Thymus (tissue), 11 donors: ENCODE data around the gene RGS3. TPM values are rescaled to one million over a fixed set of nuclear protein-coding genes. Genes with fewer than 3 reads are reported as not detected.

Experiments
- DNase-seq, 9 donors: peaks; one replicate each; pipeline ENCODE4 v3.0.0-alpha.2; 2013; ENCODE audit warnings: low spot score in 9 of 9, low read depth in 6 of 9, missing footprints in 1 of 9
- H3K27ac ChIP-seq, 2 donors: one replicate each; pipeline ENCODE4 v1.5.1; 2013; ENCODE audit warnings: control low read depth in 1 of 2, low read depth in 1 of 2, low read length in 1 of 2, mild to moderate bottlenecking in 1 of 2, moderate library complexity in 1 of 2
- H3K27me3 ChIP-seq, 2 donors: one replicate each; pipeline ENCODE4 v1.5.1; 2013; ENCODE audit warnings: low read length in 1 of 2; ENCODE audit not compliant: control insufficient read depth in 2 of 2, insufficient read depth in 1 of 2
- H3K36me3 ChIP-seq, 2 donors: one replicate each; pipeline ENCODE4 v1.5.1; 2013; ENCODE audit warnings: low read length in 1 of 2, mild to moderate bottlenecking in 1 of 2, moderate library complexity in 1 of 2; ENCODE audit not compliant: control insufficient read depth in 2 of 2, insufficient read depth in 2 of 2
- H3K4me1 ChIP-seq, 2 donors: one replicate each; pipeline ENCODE4 v1.5.1; 2013; ENCODE audit warnings: low read length in 2 of 2; ENCODE audit not compliant: control insufficient read depth in 2 of 2, insufficient read depth in 2 of 2
- H3K4me3 ChIP-seq, 2 donors: one replicate each; pipeline ENCODE4 v1.5.1; 2013; ENCODE audit warnings: low read length in 2 of 2, control low read depth in 1 of 2, mild to moderate bottlenecking in 1 of 2
- H3K9me3 ChIP-seq, 2 donors: one replicate each; pipeline ENCODE4 v1.5.1; 2013; ENCODE audit warnings: low read length in 1 of 2, mild to moderate bottlenecking in 1 of 2; ENCODE audit not compliant: control insufficient read depth in 2 of 2, insufficient read depth in 1 of 2
- WGBS: extraction: QIAGEN DNeasy Blood & Tissue Kit; methylation state at CpG from one replicate; pipeline ENCODE4 v1.1.7; 2013; 5-methylcytosine and 5-hydroxymethylcytosine counted together
- polyA plus RNA-seq: library from polyadenylated mRNA; stranded (reverse); fragments of 200-250 nt; gene quantifications from one replicate; pipeline ENCODE4 v1.2.3, GENCODE V29; 2013
- total RNA-seq: library from RNA; stranded (reverse); fragments of 120-200 nt; gene quantifications from one replicate; pipeline ENCODE4 v1.2.4, GENCODE V29; 2013
- donor health status: healthy.

RGS3 gene
- total and polyA plus RNA-seq, 2 donors, result 16.5 to 21.4 TPM

DNA sequence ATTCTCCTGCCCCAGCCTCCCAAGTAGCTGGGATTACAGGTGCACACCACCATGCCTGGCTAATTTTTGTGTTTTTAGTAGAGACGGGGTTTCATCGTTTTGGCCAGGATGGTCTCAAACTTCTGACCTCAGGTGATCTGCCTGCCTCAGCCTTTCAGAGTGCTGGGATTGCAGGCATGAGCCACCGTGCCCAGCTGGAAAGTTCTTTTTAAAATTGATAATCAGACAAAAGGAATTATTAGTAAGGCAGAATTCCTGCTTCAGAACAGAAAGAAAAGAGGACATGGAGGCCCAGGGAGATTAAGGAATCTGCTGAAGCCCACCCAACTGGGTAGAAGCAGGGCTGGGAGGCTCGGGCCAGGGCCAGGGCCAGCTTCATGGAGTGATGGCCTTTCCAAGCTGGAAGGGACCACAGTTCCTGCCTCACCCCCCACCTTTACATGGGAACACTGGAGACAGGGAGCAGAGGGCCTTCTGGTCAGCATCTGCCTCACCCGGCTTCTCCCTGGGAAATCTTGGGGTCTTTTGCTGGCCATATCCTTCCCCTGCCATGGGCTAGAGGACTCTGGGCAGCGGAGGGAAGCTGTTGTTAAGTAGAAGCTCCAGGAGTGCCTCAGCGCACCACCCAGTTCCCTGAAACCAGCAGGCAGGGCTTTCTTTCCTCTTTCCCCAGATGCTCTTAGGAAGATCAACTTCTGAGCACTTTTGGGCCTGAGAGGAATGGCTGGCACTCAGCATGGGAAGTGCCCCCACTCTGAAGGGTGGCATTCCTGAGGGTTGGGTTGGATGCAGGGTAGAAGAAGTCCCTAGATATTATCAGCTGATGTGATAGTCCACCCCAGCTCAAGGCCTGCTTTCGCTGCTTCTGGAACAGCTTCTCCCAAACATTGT, 70.1 kb downstream of the RGS3 start:
- no peaks in the 10 kb centered on the region for H3K4me1 ChIP-seq
- 98% methylated on average over 8 of the region's 8 CpGs for WGBS
- no peak overlapping the region for H3K27ac ChIP-seq
- H3K9me3 ChIP-seq, result no peaks in the 10 kb centered on the region
- no peaks in the 10 kb centered on the region for H3K27me3 ChIP-seq
- no peak overlapping the region for H3K4me3 ChIP-seq
- no peak for DNase-seq
- H3K36me3 ChIP-seq, result peaks cover 0 to 24% of the 10 kb centered on the region in 2 donors

GRCh38 chr9:113535756-113536155, 72.2 kb downstream of the RGS3 start:
- H3K4me1 ChIP-seq, result no peaks in the 10 kb centered on the region
- DNase-seq, result no peak
- no peak overlapping the region for H3K4me3 ChIP-seq
- no peaks in the 10 kb centered on the region for H3K27me3 ChIP-seq
- no peak overlapping the region for H3K27ac ChIP-seq
- no peaks in the 10 kb centered on the region for H3K9me3 ChIP-seq
- 97% methylated on average over 6 of the region's 6 CpGs for WGBS
- H3K36me3 ChIP-seq, result peaks cover 0 to 17% of the 10 kb centered on the region in 2 donors

DNA sequence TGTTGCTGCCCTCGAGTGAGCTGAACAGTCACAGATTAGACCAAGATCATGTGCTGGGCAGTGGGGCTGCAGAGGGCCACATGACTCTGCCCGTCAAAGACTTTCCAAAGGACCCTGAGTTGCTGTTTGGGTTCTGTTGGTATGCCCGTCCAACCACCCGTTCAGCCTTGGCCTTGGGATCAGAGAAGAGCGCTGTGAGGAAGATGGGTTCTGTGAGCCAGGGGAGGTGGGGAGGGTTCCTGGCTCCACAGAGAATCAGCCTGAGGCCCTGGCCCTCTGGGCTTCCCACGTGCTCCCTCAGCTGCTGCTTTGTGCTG, 72.6 kb downstream of the RGS3 start:
- Histone ChIP-seq H3K36me3 (peaks cover 0 to 18% of the 10 kb centered on the region in 2 donors), H3K27ac (no peak overlapping the region)
- no peak for DNase-seq

GRCh38 chr9:113536483-113537228, 73.1 kb downstream of the RGS3 start:
- Histone ChIP-seq H3K27ac (no peak overlapping the region), H3K4me3 (no peak overlapping the region), H3K9me3 (no peaks in the 10 kb centered on the region), H3K36me3 (peaks cover 0 to 23% of the 10 kb centered on the region in 2 donors), H3K4me1 (no peaks in the 10 kb centered on the region), H3K27me3 (no peaks in the 10 kb centered on the region)
- no peak for DNase-seq
- 95% methylated on average over 21 of the region's 21 CpGs for WGBS

More for the DNA sequence above, 72.6 kb downstream of the RGS3 start:
- H3K4me3 ChIP-seq, result no peak overlapping the region
- no peaks in the 10 kb centered on the region for H3K27me3 ChIP-seq
- no peaks in the 10 kb centered on the region for H3K4me1 ChIP-seq
- 97% methylated on average over 6 of the region's 6 CpGs for WGBS
- H3K9me3 ChIP-seq, result no peaks in the 10 kb centered on the region

DNA sequence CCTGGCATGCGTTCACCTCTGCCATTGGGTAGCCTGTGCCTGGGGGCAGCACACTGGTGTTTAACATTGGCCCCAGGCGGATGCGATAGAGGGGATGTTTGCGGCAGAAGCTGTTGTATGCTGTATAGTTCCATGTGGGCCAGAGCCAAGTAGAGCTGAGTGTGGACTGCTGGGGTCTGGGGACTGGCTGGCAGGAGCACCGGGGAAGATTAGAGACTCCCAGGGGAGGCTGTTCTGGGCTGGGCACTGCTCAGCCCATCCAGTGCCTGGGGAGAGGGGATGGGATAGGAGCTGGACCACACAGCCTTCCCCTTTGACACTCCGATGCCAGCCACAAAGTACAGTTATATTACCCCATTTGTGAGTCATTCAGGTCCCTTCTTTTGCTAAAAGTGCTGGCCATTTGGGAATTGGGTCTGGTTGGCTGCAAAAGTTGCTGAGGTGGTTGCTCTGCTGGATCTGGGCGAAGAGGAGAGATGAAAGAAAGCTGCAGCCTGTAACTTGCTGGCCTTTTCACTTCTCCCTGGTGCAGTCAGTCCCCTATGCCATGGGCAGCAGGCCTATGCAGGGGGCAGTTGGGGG, 73.8 kb downstream of the RGS3 start:
- DNase-seq, result no peak
- Histone ChIP-seq H3K4me3 (no peak overlapping the region), H3K36me3 (peaks cover 0 to 25% of the 10 kb centered on the region in 2 donors), H3K9me3 (no peaks in the 10 kb centered on the region), H3K27ac (no peak overlapping the region), H3K4me1 (no peaks in the 10 kb centered on the region), H3K27me3 (no peaks in the 10 kb centered on the region)
- 98% methylated on average over 7 of the region's 7 CpGs for WGBS

DNA sequence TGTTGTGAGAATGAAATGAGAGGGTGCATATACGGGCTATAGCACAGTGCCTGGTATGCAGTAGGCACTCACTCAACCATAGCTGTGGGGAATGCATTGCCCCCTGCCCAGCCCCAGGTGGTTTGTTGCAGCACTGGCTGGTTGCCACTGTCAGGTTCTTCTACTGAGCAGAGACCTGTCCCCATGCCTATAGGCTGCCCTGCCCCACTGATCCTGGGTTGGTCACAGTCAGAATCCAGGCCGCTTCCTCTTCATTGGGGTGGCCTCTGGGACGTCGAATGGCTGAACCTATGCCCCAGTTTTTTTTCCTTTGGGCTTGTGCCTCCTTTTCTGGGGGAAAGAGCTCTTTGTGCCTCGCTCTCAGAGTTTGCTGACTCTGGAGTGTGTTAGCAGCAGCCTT, 74.6 kb downstream of the RGS3 start:
- Histone ChIP-seq H3K27me3 (no peaks in the 10 kb centered on the region), H3K9me3 (no peaks in the 10 kb centered on the region), H3K4me1 (no peaks in the 10 kb centered on the region), H3K4me3 (no peak overlapping the region), H3K27ac (no peak overlapping the region), H3K36me3 (peaks cover 0 to 31% of the 10 kb centered on the region in 2 donors)
- DNase-seq, result no peak
- WGBS, result 88% methylated on average over 5 of the region's 5 CpGs

DNA sequence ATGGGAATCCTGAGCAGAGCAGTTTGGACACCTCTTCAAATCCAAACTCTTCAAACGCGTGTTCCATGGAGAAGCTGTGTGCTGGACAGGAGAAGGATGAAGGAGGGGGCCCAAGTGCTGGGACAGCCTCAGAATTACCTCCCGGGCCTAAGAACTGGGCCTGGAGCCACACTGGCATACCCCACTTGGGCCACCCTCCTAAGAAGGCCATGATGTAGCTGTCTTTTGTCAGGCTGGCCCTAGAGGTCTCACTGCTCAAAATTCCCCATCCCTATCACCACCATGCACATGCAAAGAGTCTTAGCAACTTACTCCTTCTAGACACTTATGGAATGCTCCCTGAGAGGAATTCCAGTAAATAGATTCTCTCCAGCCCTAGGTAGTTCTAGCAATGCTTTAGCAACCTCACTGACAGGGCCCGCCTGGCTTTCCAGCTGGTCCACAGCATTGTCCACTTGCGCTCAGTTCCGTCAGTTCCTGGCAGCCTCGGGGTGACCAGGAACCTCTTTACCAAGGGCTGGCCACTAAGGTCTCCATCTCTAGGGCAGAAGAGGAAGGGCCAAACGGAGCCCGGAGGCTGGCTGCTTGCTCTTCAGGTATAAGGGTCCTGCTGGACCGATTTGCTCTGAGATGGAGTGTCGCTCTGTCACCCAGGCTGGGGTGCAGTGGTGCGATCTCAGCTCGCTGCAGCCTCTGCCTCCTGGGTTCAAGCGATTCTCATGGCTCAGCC, 75.3 kb downstream of the RGS3 start:
- no peaks in the 10 kb centered on the region for H3K9me3 ChIP-seq
- H3K4me1 ChIP-seq, result no peaks in the 10 kb centered on the region
- peaks cover 0 to 31% of the 10 kb centered on the region in 2 donors for H3K36me3 ChIP-seq
- H3K4me3 ChIP-seq, result no peak overlapping the region
- H3K27ac ChIP-seq, result no peak overlapping the region
- H3K27me3 ChIP-seq, result no peaks in the 10 kb centered on the region
- 99% methylated on average over 14 of the region's 14 CpGs for WGBS
- no peak for DNase-seq

- Histone ChIP-seq H3K27ac (no peak overlapping the region), H3K9me3 (no peaks in the 10 kb centered on the region), H3K27me3 (no peaks in the 10 kb centered on the region), H3K4me1 (no peaks in the 10 kb centered on the region), H3K36me3 (peaks cover 0 to 37% of the 10 kb centered on the region in 2 donors), H3K4me3 (no peak overlapping the region)
- WGBS, result 82% methylated on average over 6 of the region's 6 CpGs
- DNase-seq, result no peak
These were observed 76.9 kb downstream of the RGS3 start for GRCh38 chr9:113540466-113540865.
